Glomerular endothelial cell (primary cell): Measurements from ENCODE around the gene TRAPPC3. TPM values are rescaled to one million over a fixed set of nuclear protein-coding genes. Genes with fewer than 3 reads are reported as not detected.

Experiments used
- DNase-seq: peaks from one replicate; pipeline ENCODE4 v3.0.0-alpha.2; 2011; ENCODE audit warnings: low read depth, low spot score; ENCODE audit errors: extremely low read depth
- total RNA-seq: library from RNA; depleted of rRNA; stranded (reverse); fragments of >200 nt; gene quantifications from 2 replicates; pipeline ENCODE4 v1.2.3, GENCODE V29; 2015

TRAPPC3 gene
- total RNA-seq, 1 donor from 2014 or later, result 94.9 TPM

DNA sequence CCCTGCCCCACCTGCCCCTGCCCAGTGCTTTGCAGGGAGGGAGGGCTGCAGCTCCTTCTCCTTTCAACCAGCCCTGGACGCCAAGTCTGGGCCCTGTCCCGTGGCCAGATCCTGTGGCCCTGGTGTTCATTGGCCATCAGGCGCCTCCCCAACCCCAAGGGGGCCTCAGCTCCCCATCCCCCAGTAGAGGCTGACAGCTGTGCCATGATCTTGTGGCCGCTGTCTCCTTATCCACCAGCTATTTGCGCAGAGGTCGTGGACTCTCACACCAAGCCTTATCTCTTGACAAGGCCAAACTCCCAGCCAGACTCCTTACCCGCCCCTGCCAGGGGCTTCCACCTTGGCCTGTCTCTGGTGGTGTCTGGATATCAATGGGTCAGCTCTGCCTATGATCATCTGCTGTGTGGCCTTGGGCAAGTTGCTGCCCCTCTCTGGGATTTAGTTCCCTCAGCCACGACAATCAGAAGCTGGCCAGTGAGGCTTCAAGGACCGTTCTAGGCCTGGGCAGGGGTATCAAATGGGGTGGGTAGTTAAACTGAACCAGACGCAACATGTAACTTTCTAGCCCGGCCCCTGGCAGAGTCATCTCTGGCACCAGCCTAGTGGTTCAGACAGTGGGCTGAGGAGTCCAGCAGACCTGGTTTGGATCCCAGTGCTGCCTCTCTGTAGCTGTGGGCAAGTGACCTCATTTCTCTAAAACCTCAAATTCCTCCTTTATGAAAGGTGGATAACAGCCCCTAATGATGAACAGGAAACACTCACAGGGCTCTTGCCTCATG is 21.0 kb downstream of the TRAPPC3 start:
- no peak for DNase-seq

GRCh38 chr1:36126797-36127500 is 22.3 kb downstream of the TRAPPC3 start:
- no peak for DNase-seq

GRCh38 chr1:36126005-36126716 is 23.1 kb downstream of the TRAPPC3 start:
- DNase-seq, result no peak

- DNase-seq, result no peak
Observed at GRCh38 chr1:36125129-36125991, 23.9 kb downstream of the TRAPPC3 start, which contains the start of gene COL8A2. Gene COL8A2, minus strand, starts transcription at chr1:36125222. Its CDS starts 24,980 bp downstream, at chr1:36100242.

- no peak for DNase-seq
Observed at GRCh38 chr1:36124404-36125128, 24.7 kb downstream of the TRAPPC3 start.

GRCh38 chr1:36123356-36123755 is 25.9 kb downstream of the TRAPPC3 start:
- DNase-seq, result no peak

DNA sequence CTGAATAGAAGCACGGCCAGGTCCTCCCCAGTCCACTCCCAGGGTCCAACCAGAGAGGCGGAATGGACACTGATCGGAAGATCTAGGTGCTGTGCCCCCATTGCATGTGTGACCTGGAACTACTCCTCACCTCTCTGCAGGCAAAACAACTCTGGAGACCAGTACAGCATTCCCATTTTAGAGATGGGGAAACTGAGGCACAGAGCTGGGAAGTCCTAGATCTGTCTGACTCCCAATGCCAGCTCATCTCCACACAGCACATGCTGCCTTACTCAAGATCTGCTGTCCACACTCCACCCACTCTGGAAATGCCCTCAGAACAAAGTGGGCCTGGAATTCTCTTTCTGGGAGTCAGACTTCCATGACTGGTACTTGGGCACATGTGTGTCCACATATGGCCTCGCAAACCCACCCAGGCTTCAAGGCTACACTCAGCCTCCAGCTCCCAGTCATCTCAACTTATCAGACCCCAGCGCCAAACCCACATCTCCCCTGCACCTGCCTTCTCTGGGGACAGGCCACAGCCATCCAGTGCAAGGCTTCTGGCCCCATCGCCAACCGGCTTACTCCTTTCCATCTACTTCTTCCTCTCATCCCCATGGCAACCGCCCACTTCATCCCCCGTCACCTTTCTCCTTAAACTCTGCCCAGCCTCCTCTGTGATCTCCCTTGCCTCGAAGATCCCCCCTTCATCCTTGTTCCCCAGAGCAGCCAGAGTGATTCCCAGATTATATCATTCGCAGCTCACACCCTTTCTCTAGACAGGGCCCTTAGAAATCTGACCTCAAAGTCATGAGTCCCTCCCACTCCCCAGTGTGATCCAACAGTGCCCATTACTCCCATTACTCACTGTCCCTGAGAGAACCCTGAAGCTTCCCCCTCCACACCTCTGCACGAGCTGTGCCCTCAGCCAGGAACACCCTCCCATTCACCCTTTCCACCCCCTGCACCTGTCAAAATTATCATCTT is 26.9 kb downstream of the TRAPPC3 start:
- no peak for DNase-seq

DNA sequence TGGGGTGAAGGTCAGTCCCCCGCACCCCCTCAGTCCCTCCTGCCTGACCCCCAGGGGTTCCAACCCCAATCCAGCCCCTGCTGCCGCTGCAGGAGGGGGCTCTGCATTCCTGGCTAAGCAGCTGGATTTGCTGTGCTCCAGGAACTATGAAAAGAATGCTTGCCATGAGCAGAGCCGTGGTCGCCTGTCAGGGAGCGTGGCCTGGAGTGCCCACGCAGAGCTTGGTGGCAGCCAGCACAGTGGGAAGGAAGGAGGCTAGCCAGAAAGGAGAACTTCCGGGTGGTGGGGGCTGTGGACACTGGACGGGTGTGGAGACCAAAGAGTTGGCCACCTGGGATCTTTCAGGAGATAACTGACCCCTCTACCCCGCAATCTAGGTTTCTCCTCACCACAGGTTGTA is 29.8 kb downstream of the TRAPPC3 start:
- no peak for DNase-seq

- DNase-seq, result no peak
Observed at GRCh38 chr1:36118447-36119204, 30.7 kb downstream of the TRAPPC3 start.

- DNase-seq, result no peak
Observed at GRCh38 chr1:36116901-36117300, 32.4 kb downstream of the TRAPPC3 start.

- DNase-seq, result no peak
Observed at GRCh38 chr1:36115931-36116330, 33.4 kb downstream of the TRAPPC3 start.

DNA sequence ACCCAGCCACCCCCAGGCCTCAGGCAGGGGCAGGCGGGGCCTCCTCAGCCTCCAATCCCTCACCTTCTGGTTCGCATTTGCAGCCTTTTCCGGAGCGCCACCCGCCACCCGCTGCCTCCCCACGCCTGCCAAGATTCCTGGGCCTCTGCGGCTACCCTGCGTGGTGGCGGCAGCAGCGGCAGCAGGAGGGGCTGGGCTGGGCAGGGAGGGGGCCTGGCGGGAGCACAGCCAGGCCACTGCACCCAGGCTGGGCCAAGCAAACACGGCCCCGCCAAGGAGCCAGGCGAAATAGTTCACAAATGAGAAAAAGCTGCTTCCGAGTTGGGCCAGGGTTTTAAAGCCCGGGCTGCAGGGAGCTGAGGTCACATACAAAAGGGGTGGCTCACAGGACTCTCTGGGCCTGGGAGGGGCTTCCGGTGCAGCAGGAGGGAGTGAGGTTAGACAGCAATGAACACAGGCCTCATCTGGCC is 34.1 kb downstream of the TRAPPC3 start:
- no peak for DNase-seq

DNA sequence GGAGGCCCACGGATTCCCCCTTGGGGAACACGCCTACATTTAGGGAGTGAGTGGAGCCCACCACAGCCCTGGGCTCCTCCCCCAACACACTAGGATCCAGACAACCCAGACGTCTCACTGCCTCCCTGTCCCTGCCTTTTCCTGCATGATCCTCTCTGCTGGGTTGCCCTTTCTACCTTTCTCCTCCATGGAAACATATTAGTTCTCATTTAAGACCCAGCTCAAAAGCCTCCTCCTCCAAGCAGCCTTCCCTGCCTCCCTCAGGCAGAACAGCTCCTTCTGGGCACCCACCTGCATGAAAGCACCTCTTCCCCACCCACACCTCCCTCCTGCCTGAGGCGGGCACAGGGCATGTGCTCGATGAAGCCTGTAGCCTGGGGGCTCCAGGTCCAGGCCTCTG is 34.9 kb downstream of the TRAPPC3 start:
- no peak for DNase-seq

- no peak for DNase-seq
Observed at GRCh38 chr1:36112823-36113222, 36.5 kb downstream of the TRAPPC3 start.

- DNase-seq, result no peak
Observed at GRCh38 chr1:36111151-36111550, 38.1 kb downstream of the TRAPPC3 start.

- DNase-seq, result no peak
Observed at GRCh38 chr1:36109041-36109679, 40.1 kb downstream of the TRAPPC3 start.

- DNase-seq, result no peak
Observed at GRCh38 chr1:36108314-36108713, 41.0 kb downstream of the TRAPPC3 start.
